Liver (tissue), 9 donors: ENCODE results near the gene CCDC33. TPM values are rescaled to one million over a fixed set of nuclear protein-coding genes. Genes with fewer than 3 reads are reported as not detected.
A peak's percentile ranks its signal among the peaks of the same experiment; 100 is the strongest.

Experiments
- DNase-seq: peaks from one replicate; pipeline ENCODE4 v3.0.0-alpha.2; 2017; ENCODE audit warnings: low spot score
- H3K27ac ChIP-seq, 2 donors: one replicate each; pipeline ENCODE4 v1.7.0; 2013; ENCODE audit warnings: inconsistent platforms in 2 of 2, low read length in 2 of 2, control low read depth in 1 of 2, low read depth in 1 of 2, mild to moderate bottlenecking in 1 of 2
- H3K27me3 ChIP-seq, 4 donors: one replicate each; pipeline versions ENCODE4 v1.6.1 to v1.7.0; 2013; ENCODE audit warnings: low read length in 3 of 4, inconsistent platforms in 1 of 4, mild to moderate bottlenecking in 1 of 4, moderate library complexity in 1 of 4; ENCODE audit not compliant: control insufficient read depth in 4 of 4, insufficient read depth in 4 of 4
- H3K36me3 ChIP-seq, 4 donors: one replicate each; pipeline versions ENCODE4 v1.6.1 to v1.7.0; 2013; ENCODE audit warnings: low read length in 3 of 4, mild to moderate bottlenecking in 3 of 4, low read depth in 1 of 4, moderate library complexity in 1 of 4; ENCODE audit not compliant: control insufficient read depth in 4 of 4, insufficient read depth in 3 of 4
- H3K4me1 ChIP-seq, 4 donors: one replicate each; pipeline versions ENCODE4 v1.6.1 to v1.7.0; 2013; ENCODE audit warnings: low read length in 3 of 4, mild to moderate bottlenecking in 3 of 4, moderate library complexity in 1 of 4; ENCODE audit not compliant: control insufficient read depth in 4 of 4, insufficient read depth in 4 of 4
- H3K4me3 ChIP-seq, 3 donors: one replicate each; pipeline versions ENCODE4 v1.6.1 to v1.7.0; 2013; ENCODE audit warnings: low read length in 3 of 3, control low read depth in 1 of 3, low read depth in 1 of 3, mild to moderate bottlenecking in 1 of 3
- H3K9ac ChIP-seq, 2 donors: one replicate each; pipeline ENCODE4 v1.7.0; 2013; ENCODE audit warnings: low read length in 2 of 2, mild to moderate bottlenecking in 2 of 2, moderate library complexity in 2 of 2, control low read depth in 1 of 2, low read depth in 1 of 2
- H3K9me3 ChIP-seq, 4 donors: one replicate each; pipeline versions ENCODE4 v1.6.1 to v1.7.0; 2013; ENCODE audit warnings: low read length in 3 of 4; ENCODE audit not compliant: control insufficient read depth in 4 of 4
- ATF3 ChIP-seq: IDR thresholded peaks from 2 replicates; pipeline ENCODE4 v1.6.1; 2016; ENCODE audit warnings: antibody characterized with exemption
- CTCF ChIP-seq: fragments of 150-350 bp; IDR thresholded peaks from 2 replicates; pipeline ENCODE4 v1.5.1; 2017; ENCODE audit warnings: improper control_type of control experiment, low read depth, low read length; ENCODE audit not compliant: missing input control
- EGR1 ChIP-seq, 2 donors: IDR thresholded peaks; 2 replicates each; pipeline ENCODE4 v1.6.1; 2016 to 2018; ENCODE audit warnings: antibody characterized with exemption in 2 of 2, low read depth in 2 of 2
- FOXA1 ChIP-seq: IDR thresholded peaks from 2 replicates; pipeline ENCODE4 v1.6.1; 2016; ENCODE audit warnings: antibody characterized with exemption
- FOXA2 ChIP-seq: IDR thresholded peaks from 2 replicates; pipeline ENCODE4 v1.6.1; 2016; ENCODE audit warnings: antibody characterized with exemption
- GABPA ChIP-seq, 2 donors: IDR thresholded peaks in 1 of 2; conservative IDR thresholded peaks in 1 of 2; 2 replicates each; pipeline ENCODE4 v1.6.1; 2016; ENCODE audit warnings: antibody characterized with exemption in 2 of 2, mild to moderate bottlenecking in 1 of 2, moderate library complexity in 1 of 2
- HNF4A ChIP-seq, 2 donors: conservative IDR thresholded peaks; 2 replicates each; pipeline ENCODE4 v1.6.1; 2016; ENCODE audit warnings: antibody characterized with exemption in 2 of 2, mild to moderate bottlenecking in 2 of 2
- HNF4G ChIP-seq: IDR thresholded peaks from 2 replicates; pipeline ENCODE4 v1.6.1; 2016; ENCODE audit warnings: antibody characterized with exemption
- JUND ChIP-seq, 2 donors: IDR thresholded peaks; 2 replicates each; pipeline ENCODE4 v1.6.1; 2016; ENCODE audit warnings: antibody characterized with exemption in 2 of 2
- MAX ChIP-seq: IDR thresholded peaks from 2 replicates; pipeline ENCODE4 v1.6.1; 2016; ENCODE audit warnings: antibody characterized with exemption
- NR2F2 ChIP-seq: IDR thresholded peaks from 2 replicates; pipeline ENCODE4 v1.6.1; 2016; ENCODE audit warnings: antibody characterized with exemption
- RAD21 ChIP-seq, 2 donors: IDR thresholded peaks; 2 replicates each; pipeline ENCODE4 v1.6.1; 2016; ENCODE audit warnings: antibody characterized with exemption in 2 of 2, mild to moderate bottlenecking in 2 of 2
- REST ChIP-seq: IDR thresholded peaks from 2 replicates; pipeline ENCODE4 v1.6.1; 2016; ENCODE audit warnings: antibody characterized with exemption, mild to moderate bottlenecking
- RXRA ChIP-seq, 2 donors: IDR thresholded peaks; 2 replicates each; pipeline ENCODE4 v1.6.1; 2017 to 2018; ENCODE audit warnings: antibody characterized with exemption in 2 of 2, mild to moderate bottlenecking in 1 of 2
- SP1 ChIP-seq: IDR thresholded peaks from 2 replicates; pipeline ENCODE4 v1.6.1; 2018; ENCODE audit warnings: antibody characterized with exemption, mild to moderate bottlenecking
- TAF1 ChIP-seq: conservative IDR thresholded peaks from 2 replicates; pipeline ENCODE4 v1.6.1; 2016; ENCODE audit warnings: antibody characterized with exemption, mild to moderate bottlenecking
- YY1 ChIP-seq: IDR thresholded peaks from 2 replicates; pipeline ENCODE4 v1.6.1; 2016; ENCODE audit warnings: antibody characterized with exemption, mild to moderate bottlenecking
- ZBTB33 ChIP-seq: IDR thresholded peaks from 2 replicates; pipeline ENCODE4 v1.6.1; 2016; ENCODE audit warnings: antibody characterized with exemption
- whole genome bisulfite sequencing: extraction: QIAGEN DNeasy Blood & Tissue Kit; methylation state at CpG from one replicate; pipeline ENCODE4 v1.1.7; 2013; 5-methylcytosine and 5-hydroxymethylcytosine counted together
- polyA plus RNA-seq, 2 donors: library from polyadenylated mRNA; stranded (reverse) in 1 of 2; unstranded in 1 of 2; fragments of 200-250 nt in 1 of 2; fragments of >200 nt in 1 of 2; fragmentation: Nextera tagmentation in 1 of 2; extraction: Ambion mirVana in 1 of 2; gene quantifications; one replicate each; pipeline versions ENCODE4 v1.2.1 to v1.2.3, GENCODE V29; 2013 to 2015
- total RNA-seq, 2 donors: library from RNA; depleted of rRNA; stranded (reverse); fragments of >200 nt; gene quantifications; one replicate each; pipeline ENCODE4 v1.2.3, GENCODE V29; 2014
- donor health status: healthy.
- donor health status: healthy.
- donor health status: healthy.
- donor health status: healthy.
- donor health status: healthy.

Gene CCDC33
- total and polyA plus RNA-seq, 4 donors: not detected

- H3K9me3 ChIP-seq: no peaks in the 10 kb centered on the region
- H3K4me1 ChIP-seq: no peaks in the 10 kb centered on the region
- no peak overlapping the region for H3K27ac ChIP-seq
- H3K4me3 ChIP-seq: no peak overlapping the region
- no peak for TF ChIP-seq EGR1 (IDR thresholded peaks at IDR 0.05; ENCODE audit: low read depth in 2 of 2)
- no peak for TF ChIP-seq CTCF
- no peak for TF ChIP-seq NR2F2
- no peak for TF ChIP-seq HNF4G
- no peak for TF ChIP-seq HNF4A (conservative IDR thresholded peaks at IDR 0.05)
- no peak for TF ChIP-seq RAD21 (IDR thresholded peaks at IDR 0.05)
- no peak for TF ChIP-seq FOXA2
- no peak for TF ChIP-seq JUND (IDR thresholded peaks at IDR 0.05)
- no peak for TF ChIP-seq ATF3
- no peak for TF ChIP-seq REST
- TF ChIP-seq MAX: no peak
- TF ChIP-seq RXRA (IDR thresholded peaks at IDR 0.05): no peak
- no peak for TF ChIP-seq YY1
- TF ChIP-seq ZBTB33: no peak
- no peak for TF ChIP-seq GABPA (IDR thresholded peaks at IDR 0.05 in 1 of 2, conservative IDR thresholded peaks at IDR 0.05 in 1 of 2)
- no peak for DNase-seq
- 65% methylated on average over 3 of the region's 3 CpGs for whole genome bisulfite sequencing
- no peaks in the 10 kb centered on the region for H3K27me3 ChIP-seq
- no peak overlapping the region for H3K9ac ChIP-seq
- H3K36me3 ChIP-seq: no peaks in the 10 kb centered on the region
Measured at GRCh38 chr15:74384566-74384880, 148.4 kb downstream of the CCDC33 start.

GRCh38 chr15:74384881-74385643 is 148.9 kb downstream of the CCDC33 start:
- TF ChIP-seq SP1 (no peak), TAF1 (no peak), FOXA1 (no peak), HNF4A (conservative IDR thresholded peaks at IDR 0.05) (no peak), HNF4G (no peak), NR2F2 (no peak), FOXA2 (no peak), RAD21 (IDR thresholded peaks at IDR 0.05) (no peak)
- peak; percentile 47 for DNase-seq
- Histone ChIP-seq H3K4me3 (no peak overlapping the region), H3K9me3 (no peaks in the 10 kb centered on the region), H3K36me3 (no peaks in the 10 kb centered on the region), H3K9ac (no peak overlapping the region), H3K4me1 (no peaks in the 10 kb centered on the region), H3K27ac (no peak overlapping the region), H3K27me3 (no peaks in the 10 kb centered on the region)
- 65% methylated on average over 8 of the region's 8 CpGs for WGBS
